ENCODE data around the gene TMEM43.

Gene TMEM43

GRCh38 chr3:14122301-14122700 is 2.6 kb upstream of the TMEM43 start:
- no peak for DNase-seq (ENCODE audit: low read depth)

GRCh38 chr3:14123308-14124222 is 1.3 kb upstream of the TMEM43 start:
- DNase-seq (ENCODE audit: low read depth), result no peak

GRCh38 chr3:14124223-14124614 is 633 bp upstream of the TMEM43 start:
- DNase-seq (ENCODE audit: low read depth), result peak; percentile 46

DNA sequence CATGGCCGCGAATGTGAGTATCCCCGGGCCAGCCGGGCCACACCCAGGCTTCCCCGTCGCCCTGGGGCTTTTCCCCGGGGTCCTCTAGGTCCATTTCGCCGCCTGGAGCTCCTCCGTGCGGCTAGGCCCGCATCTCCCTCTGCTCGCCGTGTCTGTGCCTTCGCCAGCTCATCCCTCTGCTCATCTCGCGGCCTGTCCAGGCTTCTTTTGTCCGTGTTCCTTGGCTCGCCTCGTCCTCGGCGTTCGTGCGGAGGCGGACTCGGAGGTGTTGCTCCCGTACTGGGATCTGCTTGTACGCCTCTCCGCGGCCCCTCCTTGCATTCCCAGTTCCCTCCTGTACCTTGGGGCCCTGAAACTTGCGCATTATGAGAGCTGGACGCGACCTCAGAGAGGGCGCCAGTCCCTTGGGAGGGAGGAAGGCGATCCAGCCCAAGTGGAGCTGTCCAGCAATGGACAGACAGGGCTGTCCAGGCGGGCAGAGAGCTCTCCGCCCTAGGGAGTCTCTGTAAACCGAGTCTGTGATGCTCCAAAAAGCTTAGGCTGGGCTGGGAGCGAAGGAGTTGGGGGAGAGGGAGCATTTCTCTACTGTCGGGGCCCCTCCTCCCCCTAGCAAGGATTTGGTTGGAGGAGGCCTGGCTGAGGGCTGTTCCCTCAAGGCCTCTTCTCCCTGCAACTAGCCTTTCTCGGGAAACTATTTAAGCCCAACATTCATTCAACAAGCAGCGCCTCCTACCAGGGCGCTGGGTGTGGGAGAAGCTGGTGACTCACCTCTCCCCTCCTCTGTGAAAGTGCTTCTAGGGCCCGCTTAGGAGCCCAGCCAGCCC is 553 bp downstream of the TMEM43 start:
- DNase-seq (ENCODE audit: low read depth), result peak; percentile 65

DNA sequence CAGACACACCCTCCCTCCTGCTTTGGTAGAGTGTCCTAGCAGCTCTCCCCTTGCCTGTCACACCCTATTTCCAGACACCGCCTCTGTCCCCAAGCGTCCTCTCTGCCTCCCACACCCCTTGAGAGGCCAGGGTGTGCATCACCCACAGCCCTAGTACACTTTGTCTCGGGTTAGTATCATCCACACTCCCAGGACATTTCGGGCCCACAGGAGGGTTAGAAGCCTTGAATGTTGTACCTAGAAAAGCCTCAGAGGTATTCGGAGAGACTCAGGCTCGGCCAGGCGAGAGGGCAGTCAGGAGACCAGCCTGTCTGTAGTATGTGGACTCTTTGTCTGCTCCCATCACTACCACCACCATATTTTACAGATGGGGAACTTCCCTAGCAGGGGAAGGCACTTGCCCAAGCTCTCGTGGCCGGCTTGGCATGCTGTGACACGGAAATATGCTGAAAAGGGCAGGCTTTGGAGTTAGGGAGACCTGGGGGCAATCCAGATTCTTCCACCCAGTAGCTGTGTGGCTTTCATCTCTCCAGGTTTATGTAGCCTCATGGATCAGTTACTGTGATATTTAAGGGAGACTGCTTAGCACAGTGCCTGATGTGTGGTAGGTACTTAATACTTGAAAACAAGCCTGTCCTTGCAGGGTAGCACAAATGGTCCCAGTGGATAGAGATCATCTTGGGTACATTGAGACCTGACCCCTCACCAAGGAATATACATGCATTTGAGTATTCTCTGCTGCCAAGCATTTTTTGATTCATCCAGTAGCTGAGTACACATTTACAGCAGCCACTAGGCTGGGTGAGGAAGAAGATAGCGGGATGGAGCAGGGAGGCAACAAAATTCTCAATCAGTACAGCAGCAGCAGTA is 1.4 kb downstream of the TMEM43 start:
- no peak for DNase-seq (ENCODE audit: low read depth)

GRCh38 chr3:14126887-14127505 is 2.1 kb downstream of the TMEM43 start:
- DNase-seq (ENCODE audit: low read depth), result no peak

- DNase-seq (ENCODE audit: low read depth), result no peak
Measured at GRCh38 chr3:14127516-14128161, 2.8 kb downstream of the TMEM43 start.

DNA sequence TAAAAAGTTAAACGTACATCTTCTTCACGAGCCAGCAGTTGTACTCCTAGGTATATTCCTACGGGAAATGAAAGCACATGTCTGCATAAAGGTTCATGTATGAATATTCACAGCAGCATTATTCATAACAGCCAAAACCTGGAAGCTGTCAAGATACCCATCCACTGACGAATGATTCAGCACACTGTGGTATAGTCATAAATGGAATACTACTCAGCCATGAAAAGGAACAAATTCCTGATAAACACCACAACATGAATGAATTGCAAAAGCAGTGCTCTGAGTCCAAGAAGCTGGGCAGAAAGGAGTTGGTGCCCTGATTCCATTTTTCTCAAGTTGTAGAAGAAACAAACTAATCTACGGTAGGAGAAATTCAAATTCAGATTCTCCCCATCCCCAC is 3.9 kb downstream of the TMEM43 start:
- no peak for DNase-seq (ENCODE audit: low read depth)

DNA sequence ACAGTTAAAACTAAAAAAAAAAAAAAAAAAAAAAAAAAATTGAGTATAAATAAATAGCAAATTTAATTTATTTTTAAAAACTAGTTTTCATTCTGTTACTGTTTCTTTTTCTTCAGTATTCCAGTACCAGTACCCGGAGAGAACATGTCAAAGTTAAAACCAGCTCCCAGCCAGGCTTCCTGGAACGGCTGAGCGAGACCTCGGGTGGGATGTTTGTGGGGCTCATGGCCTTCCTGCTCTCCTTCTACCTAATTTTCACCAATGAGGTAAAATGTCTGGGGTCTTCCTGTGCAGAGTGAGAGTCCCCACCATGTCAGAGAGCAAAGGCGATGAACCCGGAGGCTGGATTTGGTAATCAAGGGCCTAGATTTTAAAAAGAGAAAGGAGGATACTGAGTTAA is 4.4 kb downstream of the TMEM43 start:
- DNase-seq (ENCODE audit: low read depth), result no peak

DNA sequence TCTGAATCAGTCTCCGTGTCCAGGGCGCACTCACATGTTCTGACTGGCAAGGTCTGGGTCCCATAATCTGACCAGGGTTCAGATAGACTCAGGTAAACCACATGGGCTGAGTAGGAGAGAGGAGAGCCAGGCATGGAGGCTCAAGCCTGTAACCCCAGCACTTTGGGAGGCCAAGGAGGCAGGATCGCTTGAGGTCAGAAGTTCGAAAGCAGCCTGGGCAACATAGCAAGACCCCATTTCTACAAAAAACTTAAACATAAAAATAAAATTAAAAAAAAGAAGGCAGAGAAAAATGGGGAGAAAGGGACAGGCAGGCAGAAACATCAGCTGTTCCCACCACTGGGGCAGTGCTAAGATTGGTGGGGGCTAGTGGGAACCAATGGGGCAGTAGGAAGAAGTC is 5.4 kb downstream of the TMEM43 start:
- no peak for DNase-seq (ENCODE audit: low read depth)

DNA sequence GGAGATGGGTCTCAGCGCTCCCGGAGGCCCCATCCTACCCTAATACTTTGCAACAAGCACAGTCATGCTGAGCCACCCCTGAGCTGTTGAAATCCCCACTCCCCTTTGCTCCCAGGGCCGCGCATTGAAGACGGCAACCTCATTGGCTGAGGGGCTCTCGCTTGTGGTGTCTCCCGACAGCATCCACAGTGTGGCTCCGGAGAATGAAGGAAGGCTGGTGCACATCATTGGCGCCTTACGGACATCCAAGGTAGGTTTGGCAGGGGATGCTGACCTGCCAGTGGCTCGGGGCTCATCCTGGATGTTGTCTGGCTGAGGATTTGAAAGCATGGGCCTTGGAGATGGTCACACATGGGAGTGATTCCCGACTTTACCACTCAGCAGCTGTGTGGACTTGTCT is 5.9 kb downstream of the TMEM43 start:
- no peak for DNase-seq (ENCODE audit: low read depth)

GRCh38 chr3:14131134-14131533 is 6.3 kb downstream of the TMEM43 start:
- DNase-seq (ENCODE audit: low read depth), result no peak

GRCh38 chr3:14132120-14132519 is 7.3 kb downstream of the TMEM43 start:
- no peak for DNase-seq (ENCODE audit: low read depth)

- DNase-seq (ENCODE audit: low read depth), result no peak
Measured at GRCh38 chr3:14132689-14133088, 7.8 kb downstream of the TMEM43 start.

DNA sequence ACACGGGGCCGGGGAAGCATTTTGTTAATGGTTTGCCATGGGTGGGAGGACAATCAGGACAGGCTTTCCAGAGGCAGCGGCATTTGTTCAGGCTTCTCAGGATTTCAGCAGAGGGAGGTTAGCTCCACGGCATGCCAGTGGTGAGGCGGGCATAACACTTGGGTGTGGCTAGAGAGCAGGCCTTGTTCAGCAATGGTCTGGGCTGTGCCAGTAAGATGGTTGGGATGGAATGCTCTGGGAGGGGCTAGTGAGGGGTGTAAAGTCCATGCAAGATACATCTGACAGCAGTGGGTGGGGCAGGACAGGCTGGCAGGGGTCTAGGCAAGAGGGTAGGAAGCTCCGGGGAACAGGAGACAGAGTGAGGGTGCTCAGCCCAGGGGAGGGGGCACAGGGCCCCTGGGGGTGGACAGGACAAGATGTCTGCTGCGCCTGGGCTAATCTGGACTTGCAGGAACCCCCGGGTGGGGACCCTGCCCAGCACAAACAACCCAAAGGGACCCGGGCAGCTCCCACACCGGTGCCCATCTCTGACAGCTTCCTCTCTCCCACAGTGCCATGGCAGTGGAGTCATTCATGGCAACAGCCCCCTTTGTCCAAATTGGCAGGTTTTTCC is 8.4 kb downstream of the TMEM43 start:
- DNase-seq (ENCODE audit: low read depth), result no peak

DNA sequence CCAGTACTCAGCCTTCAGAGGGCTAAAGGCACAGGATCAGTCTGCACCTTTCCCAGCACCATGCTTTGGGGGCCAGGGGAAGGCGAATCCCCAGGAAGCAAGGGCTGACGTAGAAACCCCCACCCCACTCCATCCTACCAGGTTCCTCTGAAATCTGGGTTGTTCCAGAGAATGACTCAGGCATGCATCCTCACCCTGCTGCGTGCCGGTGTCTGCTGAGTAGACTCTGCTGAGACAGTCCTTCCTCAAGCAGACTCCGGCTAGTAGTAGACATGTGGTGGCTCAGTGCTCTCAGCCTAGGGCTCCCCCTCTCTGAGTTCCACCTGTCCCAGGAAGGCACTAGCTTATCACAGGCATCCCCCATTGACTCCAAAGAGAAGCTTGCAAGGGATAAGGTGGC is 9.0 kb downstream of the TMEM43 start:
- DNase-seq (ENCODE audit: low read depth), result no peak

DNA sequence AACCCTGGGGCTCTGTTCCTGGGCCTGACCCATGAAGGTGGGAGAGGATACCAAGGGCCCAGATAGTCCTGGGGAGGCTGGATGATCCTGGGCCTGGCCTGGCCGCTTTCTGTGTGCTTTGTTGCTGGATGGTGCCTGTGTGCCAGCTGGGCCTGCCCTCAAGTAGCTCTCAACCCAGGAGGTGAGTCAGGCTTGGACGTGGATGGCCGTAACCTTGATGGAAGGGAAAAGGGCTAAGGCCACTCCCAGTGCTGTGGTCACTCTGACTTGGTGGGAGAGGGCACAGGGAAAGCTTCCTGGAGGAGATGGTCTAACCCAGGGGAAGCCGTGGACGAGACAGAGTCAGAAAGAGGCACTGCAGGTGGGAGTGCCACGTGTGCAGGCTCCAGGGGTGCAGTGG is 9.4 kb downstream of the TMEM43 start:
- DNase-seq (ENCODE audit: low read depth), result no peak

DNA sequence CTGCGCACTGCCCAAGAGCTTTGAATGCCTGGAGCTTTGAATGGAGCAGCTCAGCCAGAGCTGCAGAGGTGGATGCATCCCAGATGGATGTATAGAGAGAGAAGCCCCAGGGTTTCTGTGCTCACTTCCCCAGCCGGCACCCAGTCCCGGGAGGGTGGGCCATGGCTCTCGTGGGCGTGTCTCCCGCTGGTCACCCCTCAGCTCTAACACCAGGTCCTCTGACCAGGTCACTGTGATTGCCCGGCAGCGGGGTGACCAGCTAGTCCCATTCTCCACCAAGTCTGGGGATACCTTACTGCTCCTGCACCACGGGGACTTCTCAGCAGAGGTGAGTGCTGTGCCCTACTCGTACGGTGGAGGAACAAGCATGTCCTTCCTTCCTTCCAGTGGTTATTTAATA is 10.7 kb downstream of the TMEM43 start:
- DNase-seq (ENCODE audit: low read depth), result no peak

DNA sequence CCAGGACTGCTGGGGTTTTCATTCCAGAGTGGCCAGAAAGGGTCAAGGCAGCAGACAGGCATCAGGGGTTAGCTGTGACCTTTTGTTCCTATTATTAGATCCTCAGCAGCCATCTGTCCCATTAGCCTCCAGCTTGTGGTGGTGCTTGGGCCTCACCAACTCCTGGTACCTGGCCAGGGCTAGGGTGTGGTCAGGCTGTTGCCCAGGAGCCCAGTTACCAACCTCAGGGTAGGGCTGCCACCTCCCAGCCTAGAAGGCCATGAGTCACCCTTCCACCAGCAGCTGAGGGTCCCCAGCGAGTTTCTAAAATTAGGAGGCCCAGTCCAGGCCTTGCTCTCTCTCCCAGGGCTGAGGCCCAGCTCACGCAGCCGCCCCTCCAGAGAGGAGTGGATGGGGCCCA is 12.2 kb downstream of the TMEM43 start:
- DNase-seq (ENCODE audit: low read depth), result no peak

- no peak for DNase-seq (ENCODE audit: low read depth)
Measured at GRCh38 chr3:14137445-14137844, 12.6 kb downstream of the TMEM43 start.

Data from stimulated activated CD4-positive, alpha-beta T cell treated with anti-CD3 and anti-CD28 coated beads, Interleukin-2, amount 100 ng/mL, for 4 hours (primary cell).